ENCODE data around the gene DLG5.

The DLG5 gene

DNA sequence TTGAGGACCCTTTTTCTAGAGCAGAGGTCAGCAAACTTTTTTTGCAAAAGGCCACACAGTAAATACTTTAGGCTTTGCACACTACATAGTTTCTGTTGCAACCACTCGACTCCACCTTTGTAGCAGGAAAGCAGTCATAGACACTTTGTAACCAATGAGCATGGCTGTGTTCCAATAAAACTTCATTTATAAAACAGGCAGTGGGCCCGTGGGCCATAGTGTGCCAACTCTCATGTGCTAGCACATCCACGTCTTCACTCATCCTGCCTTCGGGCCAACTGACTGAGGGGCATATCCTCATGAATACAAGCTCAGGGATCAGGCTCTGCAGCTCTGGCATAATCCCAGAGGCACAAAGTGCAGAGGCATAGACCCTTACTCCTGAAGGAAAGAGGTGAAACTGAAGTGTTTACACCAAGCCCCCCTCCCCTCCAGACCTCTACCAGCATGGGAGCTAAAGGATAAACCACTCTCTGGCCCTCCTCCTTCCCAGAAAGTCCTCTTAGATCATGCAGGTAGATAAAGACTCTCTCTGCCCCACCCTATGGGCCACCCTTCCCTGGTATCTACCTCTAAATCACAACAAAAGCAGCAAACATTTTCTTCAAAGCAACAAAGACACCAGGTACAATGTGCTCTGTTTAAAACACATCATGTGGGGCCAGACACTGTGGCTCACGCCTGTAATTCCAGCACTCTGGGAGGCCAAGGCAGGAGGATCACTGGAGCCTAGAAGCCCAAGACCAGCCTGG lies 71.0 kb downstream of the DLG5 start:
- H3K9me3 ChIP-seq (ENCODE audit: severe bottlenecking): no peaks in the 10 kb centered on the region
- H3K4me3 ChIP-seq (ENCODE audit: low read depth, low read length): no peak overlapping the region
- no peak overlapping the region for H3K27ac ChIP-seq
- H3K36me3 ChIP-seq: peaks cover 60% of the 10 kb centered on the region
- DNase-seq: no peak
- TF ChIP-seq, protein P1, sequence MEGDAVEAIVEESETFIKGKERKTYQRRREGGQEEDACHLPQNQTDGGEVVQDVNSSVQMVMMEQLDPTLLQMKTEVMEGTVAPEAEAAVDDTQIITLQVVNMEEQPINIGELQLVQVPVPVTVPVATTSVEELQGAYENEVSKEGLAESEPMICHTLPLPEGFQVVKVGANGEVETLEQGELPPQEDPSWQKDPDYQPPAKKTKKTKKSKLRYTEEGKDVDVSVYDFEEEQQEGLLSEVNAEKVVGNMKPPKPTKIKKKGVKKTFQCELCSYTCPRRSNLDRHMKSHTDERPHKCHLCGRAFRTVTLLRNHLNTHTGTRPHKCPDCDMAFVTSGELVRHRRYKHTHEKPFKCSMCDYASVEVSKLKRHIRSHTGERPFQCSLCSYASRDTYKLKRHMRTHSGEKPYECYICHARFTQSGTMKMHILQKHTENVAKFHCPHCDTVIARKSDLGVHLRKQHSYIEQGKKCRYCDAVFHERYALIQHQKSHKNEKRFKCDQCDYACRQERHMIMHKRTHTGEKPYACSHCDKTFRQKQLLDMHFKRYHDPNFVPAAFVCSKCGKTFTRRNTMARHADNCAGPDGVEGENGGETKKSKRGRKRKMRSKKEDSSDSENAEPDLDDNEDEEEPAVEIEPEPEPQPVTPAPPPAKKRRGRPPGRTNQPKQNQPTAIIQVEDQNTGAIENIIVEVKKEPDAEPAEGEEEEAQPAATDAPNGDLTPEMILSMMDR (IDR thresholded peaks at IDR 0.05; ENCODE audit: low read depth, low read length): no peak
- H3K27me3 ChIP-seq (ENCODE audit: insufficient read depth, low read depth, severe bottlenecking): no peaks in the 10 kb centered on the region

DNA sequence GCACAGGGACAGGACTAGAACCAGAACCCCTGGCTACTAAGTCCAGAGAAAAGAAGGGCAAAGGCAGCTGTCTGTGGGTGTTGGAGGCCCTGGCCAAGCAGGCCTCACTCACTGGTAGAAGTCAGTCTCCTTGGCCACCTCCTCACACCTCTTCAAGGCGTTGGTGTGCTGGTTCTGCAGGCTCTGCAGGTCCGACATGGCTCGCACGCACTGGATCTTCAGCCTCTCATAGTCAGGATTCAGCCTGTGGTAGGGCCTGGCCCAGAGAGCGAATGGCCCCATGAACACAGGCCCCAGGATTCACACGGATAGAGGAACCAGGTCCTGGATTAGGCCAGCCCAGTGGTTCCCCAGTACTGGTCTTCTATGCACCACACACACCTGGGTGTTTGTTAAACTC lies 72.4 kb downstream of the DLG5 start:
- no peaks in the 10 kb centered on the region for H3K27me3 ChIP-seq (ENCODE audit: insufficient read depth, low read depth, severe bottlenecking)
- DNase-seq: no peak
- TF ChIP-seq, protein P1 (IDR thresholded peaks at IDR 0.05; ENCODE audit: low read depth, low read length): no peak
- H3K9me3 ChIP-seq (ENCODE audit: severe bottlenecking): no peaks in the 10 kb centered on the region
- peaks cover 55% of the 10 kb centered on the region for H3K36me3 ChIP-seq
- no peak overlapping the region for H3K4me3 ChIP-seq (ENCODE audit: low read depth, low read length)
- H3K27ac ChIP-seq: no peak overlapping the region

DNA sequence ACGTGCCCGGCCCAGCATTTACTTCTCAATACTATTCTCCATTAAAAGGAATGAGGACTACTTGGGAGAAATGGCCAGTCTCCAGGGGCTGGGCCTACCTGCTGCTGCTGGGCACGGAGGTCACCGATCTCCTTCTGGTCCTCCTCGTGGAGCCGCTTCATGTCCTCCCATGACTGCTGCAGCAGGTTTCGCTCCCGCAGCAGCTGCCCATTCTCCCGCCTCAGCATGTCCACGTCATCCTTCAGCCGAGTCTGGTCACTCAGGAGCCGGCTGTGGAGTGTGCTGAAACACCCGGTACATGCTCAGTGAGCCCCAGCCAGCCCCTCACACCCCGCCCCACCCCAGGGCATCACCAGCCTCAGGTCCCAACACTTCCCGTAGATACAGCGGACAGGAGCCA lies 73.3 kb downstream of the DLG5 start:
- peaks cover 57% of the 10 kb centered on the region for H3K36me3 ChIP-seq
- H3K9me3 ChIP-seq (ENCODE audit: severe bottlenecking): no peaks in the 10 kb centered on the region
- no peak overlapping the region for H3K4me3 ChIP-seq (ENCODE audit: low read depth, low read length)
- H3K27me3 ChIP-seq (ENCODE audit: insufficient read depth, low read depth, severe bottlenecking): no peaks in the 10 kb centered on the region
- TF ChIP-seq, protein P1 (IDR thresholded peaks at IDR 0.05; ENCODE audit: low read depth, low read length): no peak
- no peak overlapping the region for H3K27ac ChIP-seq
- no peak for DNase-seq

DNA sequence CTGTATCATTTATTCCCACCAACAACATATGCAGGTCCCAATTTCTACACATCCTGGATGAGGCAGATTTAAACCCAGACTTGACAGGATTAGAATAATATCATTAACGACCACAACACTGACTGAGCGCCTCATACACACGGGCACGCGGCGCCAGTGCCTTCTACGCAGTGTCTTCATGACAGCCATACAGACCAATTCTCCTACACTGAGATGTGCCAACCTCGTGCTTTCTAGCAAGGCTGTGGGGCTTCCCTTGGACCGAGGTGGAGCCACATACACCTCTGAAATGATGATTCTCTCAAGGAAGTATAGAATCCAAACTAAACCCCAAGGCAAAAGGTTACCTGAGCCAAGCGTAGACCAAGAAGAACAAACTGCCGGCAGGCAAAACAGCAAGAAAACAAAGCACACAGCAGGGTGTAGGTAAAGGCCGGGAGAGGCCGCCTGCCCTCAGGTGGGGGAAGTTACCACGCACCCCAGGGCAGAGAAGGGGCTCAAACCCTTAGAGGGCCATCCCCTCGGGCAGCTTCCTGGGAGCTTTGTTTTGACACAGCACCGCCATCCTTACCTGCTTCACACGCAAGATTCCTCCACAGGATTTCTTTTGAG lies 75.8 kb downstream of the DLG5 start:
- Histone ChIP-seq H3K27me3 (ENCODE audit: insufficient read depth, low read depth, severe bottlenecking) (no peaks in the 10 kb centered on the region), H3K36me3 (peaks cover 64% of the 10 kb centered on the region), H3K4me3 (ENCODE audit: low read depth, low read length) (no peak overlapping the region), H3K9me3 (ENCODE audit: severe bottlenecking) (no peaks in the 10 kb centered on the region), H3K27ac (no peak overlapping the region)
- TF ChIP-seq, protein P1 (IDR thresholded peaks at IDR 0.05; ENCODE audit: low read depth, low read length): no peak
- no peak for DNase-seq

DNA sequence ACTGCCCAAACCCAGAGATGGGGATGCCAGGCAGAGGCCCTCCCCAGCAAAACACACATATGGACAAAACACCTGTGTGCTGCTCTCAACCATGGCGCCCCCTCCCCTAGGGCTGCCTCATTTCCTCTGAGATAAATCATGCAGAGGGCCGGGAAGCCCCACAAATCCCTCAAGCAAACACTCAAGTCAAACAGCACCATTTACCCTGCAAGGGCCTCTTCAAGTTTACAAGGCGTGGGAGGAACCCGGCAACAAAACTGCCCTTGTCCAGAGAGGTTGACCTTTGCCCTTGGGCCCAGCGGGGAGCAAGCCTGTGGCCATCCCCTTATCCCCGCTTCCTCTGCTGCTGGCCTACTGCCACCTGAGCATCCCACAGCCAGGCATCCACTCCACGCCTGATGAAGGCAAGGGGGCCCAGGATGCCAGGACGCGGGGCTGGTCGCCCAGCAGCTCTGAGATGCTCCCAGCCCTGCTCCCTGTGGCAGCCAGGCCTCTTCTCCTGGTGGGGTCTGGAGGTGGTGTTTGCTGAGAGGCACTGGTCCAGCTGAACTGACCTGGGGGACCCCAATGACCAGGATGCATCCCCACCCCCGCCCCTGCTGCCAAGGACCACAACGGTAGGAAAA lies 77.4 kb downstream of the DLG5 start:
- Histone ChIP-seq H3K36me3 (peaks cover 67% of the 10 kb centered on the region), H3K27me3 (ENCODE audit: insufficient read depth, low read depth, severe bottlenecking) (no peaks in the 10 kb centered on the region), H3K4me3 (ENCODE audit: low read depth, low read length) (no peak overlapping the region), H3K27ac (no peak overlapping the region), H3K9me3 (ENCODE audit: severe bottlenecking) (no peaks in the 10 kb centered on the region)
- no peak for DNase-seq
- TF ChIP-seq, protein P1 (IDR thresholded peaks at IDR 0.05; ENCODE audit: low read depth, low read length): no peak

Measured in WERI-Rb-1 (cell line).